ENCODE data around the gene LRRC8C. TPM values are rescaled to one million over a fixed set of nuclear protein-coding genes. Genes with fewer than 3 reads are reported as not detected.

Gene LRRC8C
- total and polyA plus RNA-seq, 4 donors = 0.63 to 3.5 (median 1.5) TPM

GRCh38 chr1:89715677-89716076 is 82.8 kb downstream of the LRRC8C start:
- H3K27me3 ChIP-seq (ENCODE audit: control insufficient read depth in 4 of 4, insufficient read depth in 4 of 4, low read length in 3 of 4) = no peaks in the 10 kb centered on the region
- no peak overlapping the region for H3K27ac ChIP-seq (ENCODE audit: low read depth in 1 of 2, low read length in 2 of 2)
- DNase-seq (ENCODE audit: low spot score) = no peak
- H3K4me3 ChIP-seq (ENCODE audit: low read depth in 1 of 3, low read length in 3 of 3) = no peak overlapping the region
- peaks cover 0 to 2% (median 0%) of the 10 kb centered on the region in 4 donors for H3K4me1 ChIP-seq (ENCODE audit: control insufficient read depth in 4 of 4, insufficient read depth in 4 of 4, low read length in 3 of 4)
- H3K36me3 ChIP-seq (ENCODE audit: control insufficient read depth in 4 of 4, insufficient read depth in 3 of 4, low read depth in 1 of 4, low read length in 3 of 4) = peaks cover 0 to 3% (median 0%) of the 10 kb centered on the region in 4 donors
- WGBS = 95% methylated on average over 1 of the region's 1 CpG
- TF ChIP-seq SP1 (IDR thresholded peaks at IDR 0.05) (no peak), RAD21 (IDR thresholded peaks at IDR 0.05) (no peak), FOXA1 (IDR thresholded peaks at IDR 0.05) (no peak), HNF4G (IDR thresholded peaks at IDR 0.05) (no peak), NR2F2 (IDR thresholded peaks at IDR 0.05) (no peak), ATF3 (IDR thresholded peaks at IDR 0.05) (no peak)
- H3K9me3 ChIP-seq (ENCODE audit: control insufficient read depth in 4 of 4, low read length in 3 of 4) = no peaks in the 10 kb centered on the region
- no peak overlapping the region for H3K9ac ChIP-seq (ENCODE audit: low read depth in 1 of 2, low read length in 2 of 2)

- 71% methylated on average over 5 of the region's 5 CpGs for whole genome bisulfite sequencing
- no peak for DNase-seq (ENCODE audit: low spot score)
- Histone ChIP-seq H3K4me1 (ENCODE audit: control insufficient read depth in 4 of 4, insufficient read depth in 4 of 4, low read length in 3 of 4) (no peaks in the 10 kb centered on the region), H3K27ac (ENCODE audit: low read depth in 1 of 2, low read length in 2 of 2) (peak overlapping the region; percentile 0 to 54), H3K4me3 (ENCODE audit: low read depth in 1 of 3, low read length in 3 of 3) (no peak overlapping the region), H3K27me3 (ENCODE audit: control insufficient read depth in 4 of 4, insufficient read depth in 4 of 4, low read length in 3 of 4) (no peaks in the 10 kb centered on the region), H3K36me3 (ENCODE audit: control insufficient read depth in 4 of 4, insufficient read depth in 3 of 4, low read depth in 1 of 4, low read length in 3 of 4) (no peaks in the 10 kb centered on the region), H3K9ac (ENCODE audit: low read depth in 1 of 2, low read length in 2 of 2) (no peak overlapping the region), H3K9me3 (ENCODE audit: control insufficient read depth in 4 of 4, low read length in 3 of 4) (no peaks in the 10 kb centered on the region)
- TF ChIP-seq FOXA2 (IDR thresholded peaks at IDR 0.05) (no peak), CTCF (IDR thresholded peaks at IDR 0.05; ENCODE audit: low read depth, low read length, missing input control) (peak; percentile 3), RAD21 (IDR thresholded peaks at IDR 0.05) (no peak), YY1 (IDR thresholded peaks at IDR 0.05) (no peak), GABPA (IDR thresholded peaks at IDR 0.05 in 1 of 2, conservative IDR thresholded peaks at IDR 0.05 in 1 of 2) (no peak), HNF4G (IDR thresholded peaks at IDR 0.05) (no peak), JUND (IDR thresholded peaks at IDR 0.05) (peak; percentile 31 to 34), REST (IDR thresholded peaks at IDR 0.05) (no peak), HNF4A (conservative IDR thresholded peaks at IDR 0.05) (no peak), SP1 (IDR thresholded peaks at IDR 0.05) (no peak), TAF1 (conservative IDR thresholded peaks at IDR 0.05) (no peak), EGR1 (IDR thresholded peaks at IDR 0.05; ENCODE audit: low read depth in 2 of 2) (no peak), FOXA1 (IDR thresholded peaks at IDR 0.05) (no peak)
Observed at GRCh38 chr1:89719502-89720306, 86.8 kb downstream of the LRRC8C start.

All from liver (tissue), 9 donors.